A673 (cell line): ENCODE data around the gene TECTA. TPM values are rescaled to one million over a fixed set of nuclear protein-coding genes. Genes with fewer than 3 reads are reported as not detected.
A peak's percentile ranks its signal among the peaks of the same experiment; 100 is the strongest.
"Not testable (repeated sequence)": the region's sequence is repeated elsewhere in the genome, so short reads cannot be mapped to it uniquely, and the experiment has no call there.

Experiments used
- BruUV-seq: library from RNA; stranded (reverse); fragments of 400-500 nt; replicated peaks from 2 replicates; lab custom pipeline; 2021; lab: Mats Ljungman, UMichigan
- CTCF ChIA-PET: fragments of 300-600 bp; sonication (Branson Sonifier 250); formaldehyde crosslinking; loops from one replicate; lab custom pipeline; 2022; ENCODE audit warnings: antibody characterized with exemption; lab: Charles Lee
- POLR2A ChIA-PET: fragments of 300-600 bp; sonication (Branson Sonifier 250); formaldehyde crosslinking; loops from one replicate; lab custom pipeline; 2022; ENCODE audit warnings: antibody characterized with exemption; ENCODE audit not compliant: low non-redundant PET; lab: Charles Lee
- DNase-seq: peaks from one replicate; pipeline ENCODE4 v3.0.0-alpha.2; 2015; ENCODE audit warnings: low spot score
- H3K27ac ChIP-seq: fragments of 200-600 bp; sonication (generic); 2 replicates; pipeline ENCODE4 v1.5.1; 2016; ENCODE audit warnings: mixed run types, low read depth, mild to moderate bottlenecking, mixed read lengths, antibody characterized with exemption, low read length; ENCODE audit not compliant: poor library complexity, severe bottlenecking
- H3K27me3 ChIP-seq: fragments of 200-600 bp; sonication (generic); replicated peaks from 2 replicates; pipeline ENCODE4 v1.6.1; 2017; ENCODE audit warnings: mixed run types, low read depth, mild to moderate bottlenecking, mixed read lengths, antibody characterized with exemption, low read length; ENCODE audit not compliant: insufficient read depth, poor library complexity
- H3K36me3 ChIP-seq: fragments of 200-600 bp; sonication (generic); 2 replicates; pipeline ENCODE4 v1.6.1; 2016; ENCODE audit warnings: mixed run types, mild to moderate bottlenecking, mixed read lengths, antibody characterized with exemption, low read length; ENCODE audit not compliant: insufficient read depth, poor library complexity, severe bottlenecking
- H3K4me1 ChIP-seq: fragments of 200-600 bp; sonication (generic); 2 replicates; pipeline ENCODE4 v1.6.1; 2017; ENCODE audit warnings: mixed run types, mild to moderate bottlenecking, mixed read lengths, antibody characterized with exemption, low read length; ENCODE audit not compliant: insufficient read depth, poor library complexity, severe bottlenecking
- H3K4me3 ChIP-seq: fragments of 200-600 bp; sonication (generic); 2 replicates; pipeline ENCODE4 v1.5.1; 2016; ENCODE audit warnings: low read depth, mixed run types, mild to moderate bottlenecking, mixed read lengths, low read length; ENCODE audit not compliant: poor library complexity, severe bottlenecking
- H3K9me3 ChIP-seq: fragments of 200-600 bp; sonication (generic); 2 replicates; pipeline ENCODE4 v1.6.1; 2016; ENCODE audit warnings: mixed run types, low read depth, mild to moderate bottlenecking, mixed read lengths, antibody characterized with exemption, low read length; ENCODE audit not compliant: poor library complexity, severe bottlenecking
- CTCF ChIP-seq: fragments of 300-800, 200-600 bp; sonication (generic); conservative IDR thresholded peaks from 2 replicates; pipeline ENCODE4 v1.5.1; 2017; ENCODE audit warnings: low read depth, mild to moderate bottlenecking, antibody characterized with exemption, low read length, moderate library complexity, mixed read lengths
- EZH2 ChIP-seq: fragments of 200-600 bp; sonication (generic); IDR thresholded peaks from 2 replicates; pipeline ENCODE4 v1.6.1; 2017; ENCODE audit warnings: borderline replicate concordance, low read depth, mild to moderate bottlenecking, mixed read lengths, antibody characterized with exemption, low read length; ENCODE audit not compliant: poor library complexity, severe bottlenecking
- intact Hi-C: fragments of 100-400 bp; cut with micrococcal nuclease; formaldehyde crosslinking; loops from one replicate; pipeline ENCODE4 v1.10.0; 2022; ENCODE audit not compliant: unreplicated experiment
- total RNA-seq: library from RNA; stranded (reverse); gene quantifications from 2 replicates; pipeline ENCODE4 v1.2.3, GENCODE V29; 2021

TECTA gene
- total RNA-seq, 1 experiment from 2014 or later, result 0.19 TPM

GRCh38 chr11:121237686-121238658 is 136.9 kb downstream of the TECTA start:
- no peak overlapping the region for H3K4me3 ChIP-seq
- POLR2A ChIA-PET, result no interaction called here
- DNase-seq, result peak; percentile 62
- CTCF ChIA-PET, result no interaction called here
- no peak overlapping the region for H3K27ac ChIP-seq
- no TSS peak for BruUV-seq
- no peaks in the 10 kb centered on the region for H3K27me3 ChIP-seq
- H3K9me3 ChIP-seq, result peaks cover 3% of the 10 kb centered on the region
- H3K36me3 ChIP-seq, result no peaks in the 10 kb centered on the region
- intact Hi-C loops, result no loop called here
- TF ChIP-seq CTCF (no peak), EZH2 (no peak)
- peaks cover 19% of the 10 kb centered on the region for H3K4me1 ChIP-seq

- no peaks in the 10 kb centered on the region for H3K27me3 ChIP-seq
- peaks cover 3% of the 10 kb centered on the region for H3K9me3 ChIP-seq
- H3K36me3 ChIP-seq, result no peaks in the 10 kb centered on the region
- no peak for DNase-seq
- no TSS peak for BruUV-seq
- CTCF ChIA-PET, result no interaction called here
- H3K4me3 ChIP-seq, result no peak overlapping the region
- intact Hi-C loops, result no loop called here
- no peak for TF ChIP-seq CTCF
- no peak overlapping the region for H3K27ac ChIP-seq
- POLR2A ChIA-PET, result no interaction called here
- H3K4me1 ChIP-seq, result peaks cover 19% of the 10 kb centered on the region
Measured at GRCh38 chr11:121238956-121239355, 137.9 kb downstream of the TECTA start.

- CTCF ChIA-PET, H3K27ac ChIP-seq, BruUV-seq, H3K36me3 ChIP-seq, H3K9me3 ChIP-seq, H3K4me3 ChIP-seq, POLR2A ChIA-PET, H3K27me3 ChIP-seq, DNase-seq, intact Hi-C loops: not testable (repeated sequence)
- peaks cover 19% of the 10 kb centered on the region for H3K4me1 ChIP-seq
Measured at GRCh38 chr11:121240001-121240400, 139.0 kb downstream of the TECTA start.
